SK-N-SH treated with all-trans-retinoic acid at 6 μM for 48 hours (cell line): Measurements from ENCODE around the gene EHHADH.

Experiments
- ATAC-seq: fragments of 200-7000 bp; cut with Tn5 transposase; 3 replicates; pipeline ENCODE4 v1.9.1; 2020; ENCODE audit warnings: mild to moderate bottlenecking, moderate library complexity
- ARNTL ChIP-seq: fragments of 450-650 bp; formaldehyde crosslinking; IDR thresholded peaks from 2 replicates; pipeline ENCODE4 v1.5.0; 2020; ENCODE audit warnings: low read depth, mild to moderate bottlenecking, moderate library complexity, borderline replicate concordance
- BACH2 ChIP-seq: fragments of 250-450 bp; sonication (Bioruptor Pico); IDR thresholded peaks from 2 replicates; pipeline ENCODE4 v1.9.0; 2021; ENCODE audit warnings: mild to moderate bottlenecking, borderline replicate concordance
- CREB5 ChIP-seq: fragments of 250-450 bp; sonication (Bioruptor Pico); IDR thresholded peaks from 2 replicates; pipeline ENCODE4 v1.5.1; 2020; ENCODE audit warnings: low read depth, mild to moderate bottlenecking, moderate library complexity
- CSDC2 ChIP-seq: fragments of 250-450 bp; sonication (Bioruptor Pico); IDR thresholded peaks from 2 replicates; pipeline ENCODE4 v1.5.0; 2020; ENCODE audit warnings: mild to moderate bottlenecking, moderate library complexity
- ESRRG ChIP-seq: fragments of 250-450 bp; sonication (Bioruptor Pico); IDR thresholded peaks from 2 replicates; pipeline ENCODE4 v1.6.1; 2021; ENCODE audit warnings: mild to moderate bottlenecking
- GLIS3 ChIP-seq: fragments of 250-450 bp; sonication (Bioruptor Pico); IDR thresholded peaks from 2 replicates; pipeline ENCODE4 v1.5.0; 2020; ENCODE audit warnings: mild to moderate bottlenecking, moderate library complexity
- ISL1 ChIP-seq: fragments of 250-450 bp; sonication (Bioruptor Pico); IDR thresholded peaks from 2 replicates; pipeline ENCODE4 v2.1.2; 2022; ENCODE audit warnings: mild to moderate bottlenecking, moderate library complexity
- OSR1 ChIP-seq: fragments of 250-450 bp; sonication (Bioruptor Pico); IDR thresholded peaks from 2 replicates; pipeline ENCODE4 v1.8.0; 2022; ENCODE audit warnings: moderate library complexity, mild to moderate bottlenecking, inconsistent platforms
- POU6F1 ChIP-seq: fragments of 250-450 bp; sonication (Bioruptor Pico); IDR thresholded peaks from 2 replicates; pipeline ENCODE4 v1.8.0; 2021; ENCODE audit warnings: low read depth, mild to moderate bottlenecking, moderate library complexity, borderline replicate concordance
- SNAI2 ChIP-seq: fragments of 250-450 bp; sonication (Bioruptor Pico); IDR thresholded peaks from 2 replicates; pipeline ENCODE4 v1.5.0; 2020; ENCODE audit warnings: mild to moderate bottlenecking, moderate library complexity
- TCF4 ChIP-seq: fragments of 250-450 bp; sonication (Bioruptor Pico); IDR thresholded peaks from 2 replicates; pipeline ENCODE4 v1.8.0; 2021; ENCODE audit warnings: mild to moderate bottlenecking, moderate library complexity, borderline replicate concordance
- TOX ChIP-seq: fragments of 250-450 bp; sonication (Bioruptor Pico); IDR thresholded peaks from 2 replicates; pipeline ENCODE4 v1.8.0; 2021; ENCODE audit warnings: mild to moderate bottlenecking, moderate library complexity, borderline replicate concordance
- TSHZ2 ChIP-seq: fragments of 250-450 bp; sonication (Bioruptor Pico); IDR thresholded peaks from 2 replicates; pipeline ENCODE4 v1.5.0; 2020; ENCODE audit warnings: mild to moderate bottlenecking, moderate library complexity
- ZFP3 ChIP-seq: fragments of 250-450 bp; sonication (Bioruptor Pico); IDR thresholded peaks from 2 replicates; pipeline ENCODE4 v1.5.0; 2020; ENCODE audit warnings: mild to moderate bottlenecking, moderate library complexity
- ZFP30 ChIP-seq: fragments of 450-650 bp; formaldehyde crosslinking; IDR thresholded peaks from 2 replicates; pipeline ENCODE4 v1.5.0; 2022; ENCODE audit warnings: mild to moderate bottlenecking, moderate library complexity
- ZNF565 ChIP-seq: fragments of 450-650 bp; formaldehyde crosslinking; conservative IDR thresholded peaks from 2 replicates; pipeline ENCODE4 v1.5.0; 2020; ENCODE audit warnings: low read depth, mild to moderate bottlenecking, moderate library complexity
- ZNF70 ChIP-seq: fragments of 450-650 bp; formaldehyde crosslinking; IDR thresholded peaks from 2 replicates; pipeline ENCODE4 v1.5.0; 2020; ENCODE audit warnings: mild to moderate bottlenecking, moderate library complexity
- ZNF8 ChIP-seq: fragments of 450-650 bp; formaldehyde crosslinking; IDR thresholded peaks from 2 replicates; pipeline ENCODE4 v1.5.0; 2020; ENCODE audit warnings: mild to moderate bottlenecking, moderate library complexity

The EHHADH gene

GRCh38 chr3:185267193-185267592 lies 13.3 kb upstream of the EHHADH start:
- no peak for ATAC-seq
- no peak for TF ChIP-seq POU6F1 (CRISPR knock-in tag)
- no peak for TF ChIP-seq OSR1
- no peak for TF ChIP-seq SNAI2 (CRISPR knock-in tag)
- TF ChIP-seq TOX (CRISPR knock-in tag) = no peak
- no peak for TF ChIP-seq ARNTL (CRISPR knock-in tag)
- no peak for TF ChIP-seq ZNF8 (CRISPR knock-in tag)
- TF ChIP-seq CREB5 (CRISPR knock-in tag) = no peak
- no peak for TF ChIP-seq ZFP3 (CRISPR knock-in tag)
- TF ChIP-seq BACH2 (CRISPR knock-in tag) = no peak
- TF ChIP-seq ZFP30 (CRISPR knock-in tag) = no peak
- no peak for TF ChIP-seq TSHZ2 (CRISPR knock-in tag)
- TF ChIP-seq GLIS3 (CRISPR knock-in tag) = no peak
- TF ChIP-seq ISL1 (CRISPR knock-in tag) = no peak
- TF ChIP-seq ESRRG (CRISPR knock-in tag) = no peak
- no peak for TF ChIP-seq CSDC2 (CRISPR knock-in tag)

- no peak for ATAC-seq
- TF ChIP-seq TOX (CRISPR knock-in tag) (no peak), GLIS3 (CRISPR knock-in tag) (no peak), ESRRG (CRISPR knock-in tag) (no peak), ZFP3 (CRISPR knock-in tag) (no peak), ZFP30 (CRISPR knock-in tag) (no peak), POU6F1 (CRISPR knock-in tag) (no peak), ZNF565 (CRISPR knock-in tag) (no peak), TSHZ2 (CRISPR knock-in tag) (no peak), OSR1 (no peak), ARNTL (CRISPR knock-in tag) (no peak), ZNF70 (CRISPR knock-in tag) (no peak), SNAI2 (CRISPR knock-in tag) (no peak), TCF4 (no peak), ISL1 (CRISPR knock-in tag) (no peak), CSDC2 (CRISPR knock-in tag) (no peak), CREB5 (CRISPR knock-in tag) (no peak)
- TF ChIP-seq, all 23 proteins: peak for 0
These were observed 11.2 kb upstream of the EHHADH start for GRCh38 chr3:185264849-185265553.
